Ishikawa (cell line): ENCODE data around the gene ZNF280C.

Experiments
- CEBPB ChIP-seq: IDR thresholded peaks from 2 replicates; pipeline ENCODE4 v1.6.1; 2012
- CREB1 ChIP-seq: IDR thresholded peaks from 2 replicates; pipeline ENCODE4 v1.6.1; 2012; ENCODE audit warnings: low read depth
- EGR1 ChIP-seq: IDR thresholded peaks from 2 replicates; pipeline ENCODE4 v1.6.1; 2012
- EP300 ChIP-seq: IDR thresholded peaks from 2 replicates; pipeline ENCODE4 v1.6.1; 2012; ENCODE audit warnings: borderline replicate concordance
- FOXM1 ChIP-seq: IDR thresholded peaks from 2 replicates; pipeline ENCODE4 v1.6.1; 2012; ENCODE audit warnings: low read depth, borderline replicate concordance
- MAX ChIP-seq: IDR thresholded peaks from 2 replicates; pipeline ENCODE4 v1.6.1; 2012
- NFIC ChIP-seq: IDR thresholded peaks from 2 replicates; pipeline ENCODE4 v1.6.1; 2012
- RAD21 ChIP-seq: IDR thresholded peaks from 2 replicates; pipeline ENCODE4 v1.6.1; 2012; ENCODE audit warnings: low read depth
- REST ChIP-seq: IDR thresholded peaks from 2 replicates; pipeline ENCODE4 v1.6.1; 2012; ENCODE audit warnings: low read depth, mild to moderate bottlenecking
- TAF1 ChIP-seq: IDR thresholded peaks from 2 replicates; pipeline ENCODE4 v1.6.1; 2012; ENCODE audit warnings: low read depth, mild to moderate bottlenecking
- TCF12 ChIP-seq: IDR thresholded peaks from 2 replicates; pipeline ENCODE4 v1.6.1; 2012; ENCODE audit warnings: low read depth
- TEAD4 ChIP-seq: IDR thresholded peaks from 2 replicates; pipeline ENCODE4 v1.6.1; 2012
- YY1 ChIP-seq: IDR thresholded peaks from 2 replicates; pipeline ENCODE4 v1.6.1; 2012; ENCODE audit warnings: low read depth
- ZBTB7A ChIP-seq: IDR thresholded peaks from 2 replicates; pipeline ENCODE4 v1.6.1; 2012; ENCODE audit warnings: low read depth
- TF ChIP-seq, protein P1 (sequence below): IDR thresholded peaks from 2 replicates; pipeline ENCODE4 v1.6.1; 2012

Gene ZNF280C

GRCh38 chrX:130211415-130212186 lies 57.1 kb downstream of the ZNF280C start:
- TF ChIP-seq EP300, result no peak
- no peak for TF ChIP-seq TEAD4
- no peak for TF ChIP-seq RAD21
- TF ChIP-seq CREB1, result no peak
- TF ChIP-seq ZBTB7A, result no peak

DNA sequence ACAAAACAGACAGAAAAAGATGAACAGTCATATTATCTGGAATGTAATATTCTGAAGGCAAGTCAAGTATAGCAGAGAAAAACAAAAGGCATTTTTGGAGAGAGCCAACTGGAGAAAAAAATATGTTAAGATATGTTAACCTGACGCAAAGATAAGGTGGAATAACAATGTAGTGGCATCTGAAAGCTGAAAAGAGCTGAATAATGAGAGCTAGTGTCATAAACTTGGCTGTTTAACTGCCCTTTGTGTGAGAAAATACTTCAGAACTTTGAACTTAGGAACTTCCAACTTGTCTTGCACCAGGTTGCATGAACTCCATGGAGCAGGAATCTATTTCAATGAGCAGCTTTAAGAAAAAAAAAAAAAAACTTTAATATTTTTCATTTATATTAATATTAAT lies 64.1 kb downstream of the ZNF280C start:
- no peak for TF ChIP-seq RAD21
- no peak for TF ChIP-seq EGR1
- no peak for TF ChIP-seq REST
- TF ChIP-seq ZBTB7A, result no peak
- no peak for TF ChIP-seq TCF12
- no peak for TF ChIP-seq EP300
- TF ChIP-seq MAX, result no peak
- TF ChIP-seq CREB1, result no peak
- TF ChIP-seq CEBPB, result no peak
- TF ChIP-seq FOXM1, result no peak
- TF ChIP-seq, protein P1, sequence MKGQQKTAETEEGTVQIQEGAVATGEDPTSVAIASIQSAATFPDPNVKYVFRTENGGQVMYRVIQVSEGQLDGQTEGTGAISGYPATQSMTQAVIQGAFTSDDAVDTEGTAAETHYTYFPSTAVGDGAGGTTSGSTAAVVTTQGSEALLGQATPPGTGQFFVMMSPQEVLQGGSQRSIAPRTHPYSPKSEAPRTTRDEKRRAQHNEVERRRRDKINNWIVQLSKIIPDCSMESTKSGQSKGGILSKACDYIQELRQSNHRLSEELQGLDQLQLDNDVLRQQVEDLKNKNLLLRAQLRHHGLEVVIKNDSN, result no peak
- TF ChIP-seq TAF1, result no peak
- TF ChIP-seq YY1, result no peak

DNA sequence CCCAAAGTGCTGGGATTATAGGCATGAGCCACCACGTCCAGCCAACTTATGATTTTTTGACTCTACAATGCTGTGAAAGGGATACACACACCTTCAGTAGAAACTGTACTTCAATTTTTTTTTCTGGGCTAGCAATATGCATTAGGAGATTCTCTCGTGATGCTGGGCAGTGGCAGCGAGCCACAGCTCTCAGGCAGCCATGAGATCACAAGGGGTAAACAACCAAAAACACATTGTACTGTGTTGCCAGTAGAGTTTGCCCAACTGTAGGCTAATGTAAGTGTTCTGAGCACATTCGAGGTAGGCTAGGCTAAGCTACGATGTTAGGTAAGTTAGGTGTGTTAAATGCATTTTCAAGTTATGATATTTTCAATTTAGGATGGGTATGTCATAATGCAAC lies 71.2 kb downstream of the ZNF280C start:
- TF ChIP-seq EGR1, result no peak
- no peak for TF ChIP-seq RAD21
- no peak for TF ChIP-seq EP300
- no peak for TF ChIP-seq TEAD4
- no peak for TF ChIP-seq REST
- no peak for TF ChIP-seq TCF12
- TF ChIP-seq, protein P1, result no peak
- TF ChIP-seq FOXM1, result no peak
- TF ChIP-seq TAF1, result no peak
- no peak for TF ChIP-seq YY1
- no peak for TF ChIP-seq CREB1
- TF ChIP-seq MAX, result no peak
- TF ChIP-seq ZBTB7A, result no peak
- no peak for TF ChIP-seq CEBPB
- TF ChIP-seq NFIC, result no peak

GRCh38 chrX:130196466-130196865 lies 72.2 kb downstream of the ZNF280C start:
- no peak for TF ChIP-seq CEBPB

- TF ChIP-seq FOXM1 (no peak), REST (no peak), CREB1 (no peak), MAX (no peak), NFIC (no peak), RAD21 (no peak), TCF12 (no peak), EGR1 (no peak)
- TF ChIP-seq, protein P1, result no peak
Observed at GRCh38 chrX:130190801-130191200, 77.9 kb downstream of the ZNF280C start.
